Activated effector memory CD4-positive, alpha-beta T cell treated with anti-CD3 and anti-CD28 coated beads, Interleukin-2, amount 50 U/mL, for 16 hours (primary cell): ENCODE data around the gene ARAP1.
A peak's percentile ranks its signal among the peaks of the same experiment; 100 is the strongest.

Experiments used
- DNase-seq: peaks from one replicate; pipeline ENCODE4 v3.0.0-alpha.2; 2020

Gene ARAP1

DNA sequence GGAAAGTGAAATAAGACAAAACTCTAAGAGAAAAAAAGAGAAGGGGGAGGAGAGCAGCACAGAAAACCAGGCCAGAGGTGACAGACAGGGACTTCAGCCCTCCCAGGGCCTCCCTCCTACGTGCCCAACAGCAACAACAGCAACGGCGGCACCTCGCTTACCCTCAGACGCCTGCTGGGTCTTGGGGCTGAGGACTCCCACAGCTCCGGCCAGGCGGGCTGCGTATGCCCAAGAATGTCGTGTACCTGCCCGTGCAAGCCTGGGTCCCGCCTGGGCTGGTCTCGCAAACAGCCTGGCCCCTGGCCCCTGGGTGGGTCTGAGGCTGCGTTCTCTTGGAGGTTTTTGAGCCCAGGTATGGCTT, 30.5 kb downstream of the ARAP1 start:
- DNase-seq = peak; percentile 79

DNA sequence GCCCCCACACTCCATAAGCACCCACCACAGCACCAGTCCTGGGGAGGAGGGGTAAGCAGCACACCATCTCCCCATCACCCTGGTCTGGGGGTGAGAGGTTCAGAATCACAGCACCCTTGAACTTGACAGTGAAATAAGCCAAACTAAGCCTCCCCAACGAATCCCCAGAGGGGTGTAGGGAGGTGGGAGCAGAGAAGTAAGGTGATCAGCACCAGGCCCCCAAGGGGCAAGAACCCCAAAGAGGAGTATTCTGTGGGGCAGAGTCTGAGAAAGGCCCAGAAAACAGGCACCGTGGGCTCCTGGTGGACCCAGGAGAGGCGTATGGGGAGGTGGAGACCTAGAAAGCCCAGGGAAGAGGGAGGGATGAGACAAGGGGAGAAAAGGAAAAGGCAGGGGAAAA, 30.9 kb downstream of the ARAP1 start:
- DNase-seq = no peak

GRCh38 chr11:72720784-72721183, 31.4 kb downstream of the ARAP1 start:
- DNase-seq = no peak

DNA sequence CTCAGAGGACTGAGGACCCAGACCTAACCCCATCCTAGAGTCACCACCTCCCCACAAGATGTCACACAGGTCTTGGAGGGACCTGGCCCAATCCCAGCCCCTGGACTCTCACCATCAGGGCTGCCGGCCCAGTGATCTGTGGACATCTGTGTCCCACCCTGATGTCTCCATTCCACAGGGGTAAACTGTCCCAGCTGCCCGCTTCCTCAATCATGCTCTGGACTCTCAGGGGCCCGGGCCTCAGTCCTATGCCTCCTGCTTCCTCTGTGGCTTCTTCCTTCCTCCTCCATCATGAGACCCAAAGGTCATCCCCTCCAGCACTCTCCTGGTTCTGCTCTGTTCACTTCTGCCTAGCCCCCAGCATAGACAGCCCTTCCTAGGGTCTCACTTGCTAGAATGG, 32.2 kb downstream of the ARAP1 start:
- no peak for DNase-seq

- no peak for DNase-seq
Observed at GRCh38 chr11:72719551-72719950, 32.7 kb downstream of the ARAP1 start.

GRCh38 chr11:72719144-72719543, 33.1 kb downstream of the ARAP1 start:
- no peak for DNase-seq

GRCh38 chr11:72718101-72718501, 34.1 kb downstream of the ARAP1 start:
- no peak for DNase-seq

DNA sequence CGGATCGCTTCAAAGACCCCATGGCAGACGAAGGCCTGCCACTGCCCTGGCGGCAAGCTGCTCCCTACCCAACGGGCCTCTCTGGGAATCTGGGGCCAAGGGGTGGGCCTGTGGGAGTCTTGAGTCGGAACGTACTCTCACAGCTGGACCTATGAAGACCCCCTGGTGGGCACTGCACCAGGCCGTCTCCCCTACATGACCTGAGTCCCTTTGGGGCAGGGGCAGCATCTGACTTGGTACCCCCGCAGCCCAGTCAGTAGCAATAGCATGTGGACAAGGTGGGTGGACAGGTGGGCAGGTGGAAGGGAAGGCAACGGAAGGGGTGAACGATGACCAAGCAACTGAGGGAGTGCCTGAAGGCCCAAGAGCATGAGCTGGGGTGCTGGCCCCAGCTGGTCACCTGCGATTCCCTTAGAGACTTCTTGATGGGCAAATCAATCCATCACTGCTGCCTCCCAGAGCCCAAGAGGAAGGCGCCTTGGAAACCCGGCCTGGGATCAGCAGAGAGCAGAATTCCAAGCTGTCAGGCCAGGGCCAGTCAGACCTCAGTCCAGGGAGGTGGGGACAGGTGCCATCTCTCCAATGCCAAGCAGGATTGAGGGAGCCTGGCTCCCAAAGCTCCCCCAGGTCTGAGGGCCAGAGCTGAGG, 35.3 kb downstream of the ARAP1 start:
- no peak for DNase-seq

DNA sequence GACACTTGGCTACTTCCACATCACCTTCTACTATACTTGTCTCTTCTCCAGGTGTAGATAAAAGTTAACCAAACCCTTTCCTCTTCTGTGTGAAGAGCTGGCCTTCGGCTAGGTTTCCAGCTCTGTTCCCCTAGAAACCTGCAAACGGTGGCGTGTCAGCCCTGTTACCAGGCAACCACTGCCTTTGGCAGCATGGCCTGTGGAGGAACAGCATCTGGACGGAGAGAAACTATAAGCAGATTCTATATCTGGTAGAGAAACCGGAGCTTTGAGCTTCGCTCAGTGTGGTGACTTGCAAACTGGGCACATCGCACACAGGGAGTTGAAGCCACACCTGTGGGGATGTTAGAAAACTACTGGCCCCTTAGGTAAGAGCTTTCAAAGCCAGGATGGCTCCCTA, 35.9 kb downstream of the ARAP1 start:
- DNase-seq = no peak

- no peak for DNase-seq
Observed at GRCh38 chr11:72712841-72713240, 39.4 kb downstream of the ARAP1 start.

- DNase-seq = no peak
Observed at GRCh38 chr11:72712168-72712751, 39.9 kb downstream of the ARAP1 start.

GRCh38 chr11:72711141-72711540, 41.1 kb downstream of the ARAP1 start:
- DNase-seq = no peak

- DNase-seq = no peak
Observed at GRCh38 chr11:72710278-72710677, 41.9 kb downstream of the ARAP1 start.

- no peak for DNase-seq
Observed at GRCh38 chr11:72709478-72710238, 42.5 kb downstream of the ARAP1 start.

DNA sequence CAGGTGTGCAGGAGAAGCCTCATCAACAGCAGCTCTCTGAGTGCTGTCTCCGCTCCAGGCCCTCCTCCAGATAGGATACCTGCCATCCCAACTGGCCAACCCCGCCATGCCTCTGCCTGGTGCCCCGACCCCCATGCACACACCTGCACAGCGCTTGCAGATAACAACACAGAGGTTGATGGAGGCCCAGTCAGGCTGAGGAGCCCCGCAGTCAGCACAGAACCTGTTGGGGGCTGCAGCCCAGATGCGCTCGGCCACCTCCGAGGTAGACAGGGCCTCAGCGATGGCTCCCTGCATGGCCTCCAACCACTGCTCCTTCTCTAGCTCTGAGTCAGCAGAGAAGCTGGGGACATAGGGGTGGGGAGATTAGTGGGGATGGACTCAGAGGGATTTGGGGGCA, 45.2 kb downstream of the ARAP1 start:
- DNase-seq = no peak

- no peak for DNase-seq
Observed at GRCh38 chr11:72706579-72706978, 45.6 kb downstream of the ARAP1 start.

DNA sequence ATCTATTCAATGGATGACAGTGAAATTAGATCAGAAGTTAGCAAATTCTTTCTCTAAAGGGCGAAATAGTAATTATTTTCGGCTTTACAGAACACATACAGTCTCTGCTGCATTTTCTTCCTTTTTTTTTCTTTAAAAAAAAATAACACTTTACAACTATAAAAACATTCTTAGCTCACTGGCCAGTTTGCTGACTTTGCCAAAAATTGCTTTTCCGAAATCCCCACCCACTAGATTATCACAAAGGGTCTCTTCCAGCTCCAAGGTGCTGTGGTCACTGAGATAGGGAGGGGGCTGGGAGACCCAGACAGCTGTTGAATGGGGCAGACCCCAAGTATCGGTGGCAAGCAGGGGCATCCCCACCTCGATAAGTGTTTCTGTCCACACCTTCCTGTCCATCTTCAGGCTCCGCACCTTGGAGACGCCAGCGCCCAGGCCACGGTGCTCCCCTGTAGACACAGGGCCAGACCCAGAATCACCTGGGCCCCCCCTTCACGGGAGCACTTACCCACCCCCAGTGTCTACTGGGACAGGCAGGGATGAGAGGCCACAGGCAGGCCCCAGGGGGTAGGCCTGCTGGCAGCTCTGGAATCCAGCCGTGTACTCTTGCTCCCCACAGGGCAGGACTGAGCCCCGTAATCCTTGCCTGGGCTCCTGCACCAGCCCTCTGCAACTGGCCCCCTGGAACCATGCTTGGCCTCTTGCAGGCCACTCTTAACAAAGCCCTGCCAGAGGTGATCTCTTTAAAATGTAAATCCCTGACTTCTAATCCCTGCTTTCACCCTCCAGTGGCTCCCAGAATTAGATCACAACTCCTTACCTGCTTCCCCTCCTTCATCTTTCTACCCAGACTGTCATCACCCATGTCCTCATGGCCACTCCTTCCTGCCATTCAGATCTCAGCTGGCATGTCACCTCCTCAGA, 46.5 kb downstream of the ARAP1 start:
- DNase-seq = no peak

DNA sequence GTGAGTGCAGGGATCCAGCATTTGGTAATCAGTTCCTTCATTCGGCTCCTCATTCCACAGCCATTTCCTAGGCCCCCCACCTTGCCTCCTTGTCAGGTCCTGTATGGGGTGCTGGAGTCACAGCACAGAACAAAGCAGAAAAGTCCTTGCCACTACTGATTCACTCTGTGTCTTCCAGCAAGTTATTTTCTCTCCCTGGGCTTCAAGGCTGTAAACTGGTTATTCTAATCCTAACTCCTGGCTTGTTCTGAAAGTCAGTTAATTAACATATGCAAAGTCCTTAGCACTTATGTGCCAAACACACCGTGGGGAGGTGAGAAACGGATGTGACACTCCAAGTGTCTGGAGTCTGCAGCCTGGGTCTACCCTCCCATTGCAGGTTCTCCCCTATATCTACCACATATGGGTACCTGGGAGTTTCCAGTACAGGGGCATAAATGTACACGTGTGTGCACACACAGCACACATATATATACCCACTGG, 47.4 kb downstream of the ARAP1 start:
- DNase-seq = no peak

DNA sequence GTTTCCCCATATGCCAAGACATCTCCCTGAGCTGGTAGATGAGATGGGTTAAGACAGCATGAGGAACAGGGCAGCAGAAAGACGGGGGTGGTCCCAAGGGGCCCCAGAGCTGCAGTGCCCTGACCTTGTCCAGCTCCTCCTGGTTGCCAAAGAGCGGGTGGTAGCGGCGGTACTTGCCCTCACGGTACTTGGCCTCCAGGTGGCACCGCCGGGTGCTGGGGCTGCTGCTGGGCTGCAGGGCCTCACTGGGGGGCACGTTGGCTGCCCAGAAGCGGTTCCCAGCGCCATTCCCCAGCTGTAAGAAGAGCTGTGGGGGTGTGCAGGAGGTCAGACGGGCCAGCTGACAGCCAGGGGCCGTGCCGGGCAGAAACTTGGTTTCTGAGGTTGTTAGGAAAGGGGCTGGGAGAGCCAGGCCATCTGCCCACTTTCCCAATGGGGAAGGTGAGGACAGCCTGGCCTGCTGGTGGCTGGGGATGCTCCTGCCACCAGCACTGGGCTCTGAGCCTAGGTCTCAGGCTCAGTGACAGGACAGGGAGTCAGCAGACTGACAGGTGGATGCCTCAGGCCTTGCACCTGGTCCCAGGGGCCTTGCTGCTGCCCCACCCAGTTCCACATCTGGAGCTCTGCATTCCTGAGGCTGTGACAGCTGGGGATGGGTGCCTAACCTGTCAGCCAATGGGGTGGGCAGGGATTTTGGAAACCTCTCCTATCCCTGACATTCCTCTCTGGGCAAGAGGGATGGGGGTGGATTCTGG, 48.0 kb downstream of the ARAP1 start:
- no peak for DNase-seq

GRCh38 chr11:72703267-72704008, 48.8 kb downstream of the ARAP1 start:
- DNase-seq = no peak

DNA sequence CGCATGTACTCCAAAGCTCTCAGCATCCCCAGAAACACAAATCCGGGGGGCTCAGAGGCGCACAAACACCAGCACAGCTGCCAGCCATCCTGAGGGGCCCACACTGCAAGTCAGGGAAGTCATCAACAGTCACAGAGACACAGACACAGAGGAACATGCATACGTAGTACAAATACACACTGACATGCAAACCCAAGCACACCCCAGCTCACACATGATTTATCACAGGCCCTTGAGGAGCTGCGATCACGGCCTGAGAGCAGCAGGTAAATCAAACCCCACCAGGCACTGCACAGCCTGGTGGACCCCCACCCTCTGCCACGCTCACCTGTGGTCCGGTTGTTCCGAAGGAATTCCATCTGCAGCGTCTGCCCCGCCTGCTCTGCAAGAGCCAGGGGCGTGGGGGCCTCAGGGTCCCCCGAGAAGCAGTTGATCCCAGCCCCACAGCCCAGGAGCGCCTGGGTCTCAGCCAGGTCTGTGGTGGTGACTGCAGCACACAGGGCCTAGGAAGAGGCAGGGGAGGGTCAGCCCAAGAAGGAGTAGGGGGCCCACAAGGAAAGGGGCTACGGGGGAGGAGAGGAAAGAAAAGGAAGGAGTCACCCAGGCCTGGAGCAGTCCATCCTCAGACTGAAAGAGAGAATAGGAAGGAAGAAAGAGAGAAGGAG, 49.5 kb downstream of the ARAP1 start:
- DNase-seq = no peak
